ENCODE measurements around the gene INSR.
A peak's percentile ranks its signal among the peaks of the same experiment; 100 is the strongest.
"Not testable (repeated sequence)": the region's sequence is repeated elsewhere in the genome, so short reads cannot be mapped to it uniquely, and the experiment has no call there.

INSR gene

DNA sequence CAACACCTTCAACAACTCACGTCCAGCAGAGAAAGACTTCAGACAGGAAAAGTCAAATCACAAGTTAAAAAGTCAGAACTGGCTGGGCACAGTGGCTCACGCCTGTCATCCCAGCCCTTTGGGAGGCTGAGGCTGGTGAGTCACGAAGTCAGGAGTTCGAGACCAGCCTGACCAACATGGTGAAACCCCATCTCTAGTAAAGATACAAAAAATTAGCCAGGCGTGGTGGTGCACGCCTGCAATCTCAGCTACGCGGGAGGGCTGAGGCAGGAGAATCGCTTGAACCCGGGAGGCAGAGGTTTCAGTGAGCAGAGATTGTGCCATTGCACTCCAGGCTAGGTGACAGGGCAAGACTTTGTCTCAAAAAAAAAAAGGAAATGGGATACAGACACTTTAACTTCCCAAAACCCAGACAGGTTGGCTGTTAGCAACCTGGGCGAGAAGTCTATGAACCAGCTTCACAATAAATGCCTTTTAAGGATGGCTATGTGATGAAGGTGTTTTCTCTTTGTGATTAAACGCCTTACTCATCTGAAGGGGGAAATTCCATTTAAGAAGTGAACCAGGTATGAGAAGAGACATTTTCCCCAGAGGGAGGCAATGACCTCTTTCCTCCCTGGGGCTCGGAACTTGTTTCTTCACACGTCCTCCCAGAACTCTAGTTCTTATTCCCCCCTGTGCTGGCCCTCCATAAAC, 80.4 kb downstream of the INSR start:
- Mint-ChIP-seq H3K9me3 (no peaks in the 10 kb centered on the region), H3K27me3 (peaks cover 2% of the 10 kb centered on the region), H3K4me1 (ENCODE audit: low read depth) (peaks cover 41% of the 10 kb centered on the region), H3K27ac (no peak overlapping the region), H3K36me3 (ENCODE audit: low read depth) (no peaks in the 10 kb centered on the region), H3K4me3 (no peak overlapping the region)
- intact Hi-C loops (cut with micrococcal nuclease), result no loop called here

DNA sequence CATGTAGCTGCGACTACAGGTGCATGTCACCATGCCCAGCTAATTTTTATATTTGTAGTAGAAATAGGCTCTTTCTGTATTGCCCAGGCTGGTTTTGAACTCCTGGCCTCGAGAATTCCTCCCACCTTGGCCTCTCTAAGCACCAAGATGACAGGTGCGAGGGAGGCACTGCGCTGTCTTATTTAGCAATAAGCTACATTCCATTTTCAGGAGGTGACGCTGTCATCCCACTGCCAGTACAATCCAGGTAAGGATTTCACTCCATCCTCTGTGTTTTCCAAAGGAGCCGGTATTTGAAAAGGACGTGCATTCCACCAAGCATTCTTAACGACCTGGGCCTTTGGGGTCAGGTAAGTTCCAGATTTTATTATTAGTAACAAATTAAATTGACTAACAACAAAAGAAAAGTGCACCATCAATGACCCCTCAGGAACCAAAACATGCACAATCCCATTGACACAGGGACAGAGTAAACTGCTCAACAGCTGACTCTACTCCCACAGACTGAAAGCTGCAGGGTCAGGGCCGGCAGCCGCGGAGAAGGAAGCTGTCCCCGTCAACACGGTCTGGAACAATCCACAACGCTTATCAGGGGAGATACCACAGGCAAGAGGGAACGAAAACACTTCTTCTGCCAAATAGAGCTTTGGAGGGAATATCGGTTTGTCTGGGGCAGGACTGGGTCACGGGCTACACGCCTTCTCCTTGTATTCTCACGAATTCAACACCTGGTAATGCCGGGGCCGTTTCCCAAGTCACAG, 82.8 kb downstream of the INSR start:
- peaks cover 52% of the 10 kb centered on the region for H3K4me1 Mint-ChIP-seq (ENCODE audit: low read depth)
- H3K4me3 Mint-ChIP-seq, result no peak overlapping the region
- H3K9me3 Mint-ChIP-seq, result no peaks in the 10 kb centered on the region
- no peak overlapping the region for H3K27ac Mint-ChIP-seq
- intact Hi-C loops (cut with micrococcal nuclease), result no loop called here
- no peaks in the 10 kb centered on the region for H3K27me3 Mint-ChIP-seq
- no peaks in the 10 kb centered on the region for H3K36me3 Mint-ChIP-seq (ENCODE audit: low read depth)

DNA sequence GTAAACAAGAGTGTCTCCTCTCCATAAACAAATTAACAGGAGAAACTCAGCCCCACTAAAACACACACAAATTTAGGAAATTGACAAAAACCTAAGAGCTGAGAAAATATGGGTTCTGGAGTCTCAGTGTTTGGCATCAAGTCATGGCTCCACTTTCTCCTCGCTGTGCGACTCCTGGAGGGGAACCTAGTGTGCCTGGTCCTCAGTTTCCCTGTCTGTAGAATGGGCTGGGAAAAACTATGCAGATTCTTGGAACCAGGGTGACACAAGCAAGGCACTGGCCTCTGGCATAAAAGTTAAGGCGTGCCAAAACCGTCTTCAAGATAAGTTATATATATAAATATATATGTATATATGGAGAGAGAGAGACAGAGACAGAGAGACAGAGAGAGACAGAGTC, 83.9 kb downstream of the INSR start:
- H3K27me3 Mint-ChIP-seq, result no peaks in the 10 kb centered on the region
- H3K4me3 Mint-ChIP-seq, result no peak overlapping the region
- H3K4me1 Mint-ChIP-seq (ENCODE audit: low read depth), result peaks cover 52% of the 10 kb centered on the region
- no peak overlapping the region for H3K27ac Mint-ChIP-seq
- no peaks in the 10 kb centered on the region for H3K9me3 Mint-ChIP-seq
- H3K36me3 Mint-ChIP-seq (ENCODE audit: low read depth), result no peaks in the 10 kb centered on the region
- intact Hi-C loops (cut with micrococcal nuclease), result no loop called here

DNA sequence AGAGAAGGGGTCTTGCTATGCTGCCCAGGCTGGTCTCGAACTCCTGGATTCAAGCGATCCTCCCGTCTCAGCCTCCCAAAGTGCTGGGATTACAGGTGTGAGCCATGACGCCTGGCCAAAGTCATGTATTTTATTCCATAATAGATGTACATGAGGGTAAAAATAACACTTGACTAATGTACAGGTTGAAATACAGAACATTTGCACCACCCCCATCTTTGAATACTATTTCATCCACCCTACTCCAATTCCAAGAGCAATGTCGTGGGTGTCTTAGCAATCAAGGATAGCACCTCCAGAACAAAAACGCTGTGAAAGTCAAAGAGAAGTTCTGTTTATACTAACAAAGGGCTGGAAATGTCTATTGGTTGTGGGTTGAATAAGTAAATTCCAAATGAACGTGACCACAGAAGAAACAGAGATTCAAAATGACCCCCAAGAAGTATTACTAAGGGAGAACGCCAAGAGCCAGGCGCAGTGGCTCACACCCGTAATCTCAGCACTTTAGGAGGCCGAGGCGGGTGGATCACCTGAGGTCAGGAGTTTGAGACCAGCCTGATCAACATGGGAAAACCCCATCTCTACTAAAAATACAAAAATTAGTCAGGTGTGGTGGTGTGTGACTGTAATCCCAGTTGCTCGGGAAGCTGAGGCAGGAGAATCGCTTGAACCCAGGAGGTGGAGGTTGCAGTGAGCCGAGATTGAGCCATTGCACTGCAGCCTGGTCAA, 84.5 kb downstream of the INSR start:
- intact Hi-C loops (cut with micrococcal nuclease); H3K27ac Mint-ChIP-seq: not testable (repeated sequence)

DNA sequence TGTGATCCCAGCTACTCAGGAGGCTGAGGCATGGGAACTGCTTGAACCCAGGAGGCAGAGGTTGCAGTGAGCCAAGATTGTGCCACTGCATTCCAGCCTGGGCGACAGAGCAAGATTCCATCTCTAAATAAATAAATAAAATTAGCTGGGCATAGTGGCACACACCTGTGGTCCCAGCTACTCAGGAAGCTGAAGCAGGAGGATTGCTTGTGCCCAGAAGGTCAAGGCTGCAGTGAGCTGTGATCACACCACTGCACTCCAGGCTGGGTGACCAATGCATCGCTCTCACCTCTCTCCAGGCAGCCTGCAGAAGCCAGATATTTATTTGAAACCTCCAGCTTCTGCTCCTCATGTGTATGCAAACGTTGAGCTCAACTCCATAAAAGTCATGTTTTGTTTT, 85.2 kb downstream of the INSR start:
- not testable (repeated sequence) for H3K4me3 Mint-ChIP-seq, H3K27ac Mint-ChIP-seq

More for the DNA sequence above, 84.5 kb downstream of the INSR start:
- H3K36me3 Mint-ChIP-seq (ENCODE audit: low read depth); H3K27me3 Mint-ChIP-seq; H3K4me3 Mint-ChIP-seq; H3K9me3 Mint-ChIP-seq: not testable (repeated sequence)
- peaks cover 46% of the 10 kb centered on the region for H3K4me1 Mint-ChIP-seq (ENCODE audit: low read depth)

DNA sequence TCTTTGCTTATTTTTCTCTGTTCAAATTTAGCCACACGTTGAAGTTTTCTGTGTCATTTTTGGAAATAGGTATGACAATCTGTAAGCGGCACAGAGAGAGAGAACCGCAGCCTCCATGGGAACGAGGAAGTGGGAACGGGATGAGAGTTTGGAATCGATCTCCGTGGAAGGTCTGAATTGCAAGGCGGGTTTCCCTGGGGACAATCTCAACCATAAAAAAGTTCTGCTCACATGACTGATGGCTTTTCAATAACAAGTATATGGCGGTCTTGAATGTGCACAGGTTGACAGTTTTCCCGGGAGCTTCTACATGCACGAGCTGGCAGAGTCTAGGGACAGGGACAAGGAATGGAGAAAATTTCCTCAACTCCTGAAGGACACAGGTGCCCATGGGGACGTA, 90.9 kb downstream of the INSR start:
- H3K4me1 Mint-ChIP-seq (ENCODE audit: low read depth), result peaks cover 35% of the 10 kb centered on the region
- no peak overlapping the region for H3K27ac Mint-ChIP-seq
- peaks cover 3% of the 10 kb centered on the region for H3K27me3 Mint-ChIP-seq
- intact Hi-C loops (cut with micrococcal nuclease), result no loop called here
- H3K9me3 Mint-ChIP-seq, result no peaks in the 10 kb centered on the region
- H3K36me3 Mint-ChIP-seq (ENCODE audit: low read depth), result peaks cover 1% of the 10 kb centered on the region
- H3K4me3 Mint-ChIP-seq, result no peak overlapping the region

More for the DNA sequence above, 85.2 kb downstream of the INSR start:
- H3K36me3 Mint-ChIP-seq (ENCODE audit: low read depth); intact Hi-C loops (cut with micrococcal nuclease); H3K27me3 Mint-ChIP-seq; H3K9me3 Mint-ChIP-seq: not testable (repeated sequence)
- peaks cover 41% of the 10 kb centered on the region for H3K4me1 Mint-ChIP-seq (ENCODE audit: low read depth)

DNA sequence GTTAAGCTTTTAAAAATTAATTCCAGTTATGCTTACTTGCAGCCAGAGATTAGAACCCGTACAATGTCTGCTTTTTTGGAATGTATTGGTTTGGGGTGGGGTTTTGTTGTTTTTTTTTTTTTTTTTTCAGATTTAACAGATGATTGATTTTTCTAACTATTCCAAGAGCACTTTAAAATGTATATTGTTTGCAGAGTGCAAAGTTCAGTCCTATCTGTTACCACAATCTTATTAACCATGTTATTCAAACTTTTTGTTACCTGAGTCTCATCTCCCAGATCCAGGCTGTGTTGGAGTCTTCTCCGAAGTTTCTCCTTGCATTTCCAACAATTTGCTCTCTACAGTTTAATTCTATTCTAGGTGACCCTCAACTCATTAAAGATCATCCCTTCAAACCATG, 91.3 kb downstream of the INSR start:
- peaks cover 6% of the 10 kb centered on the region for H3K36me3 Mint-ChIP-seq (ENCODE audit: low read depth)
- H3K9me3 Mint-ChIP-seq, result no peaks in the 10 kb centered on the region
- intact Hi-C loops (cut with micrococcal nuclease), result no loop called here
- H3K27me3 Mint-ChIP-seq, result peaks cover 3% of the 10 kb centered on the region
- H3K27ac Mint-ChIP-seq, result no peak overlapping the region
- peaks cover 33% of the 10 kb centered on the region for H3K4me1 Mint-ChIP-seq (ENCODE audit: low read depth)
- no peak overlapping the region for H3K4me3 Mint-ChIP-seq

DNA sequence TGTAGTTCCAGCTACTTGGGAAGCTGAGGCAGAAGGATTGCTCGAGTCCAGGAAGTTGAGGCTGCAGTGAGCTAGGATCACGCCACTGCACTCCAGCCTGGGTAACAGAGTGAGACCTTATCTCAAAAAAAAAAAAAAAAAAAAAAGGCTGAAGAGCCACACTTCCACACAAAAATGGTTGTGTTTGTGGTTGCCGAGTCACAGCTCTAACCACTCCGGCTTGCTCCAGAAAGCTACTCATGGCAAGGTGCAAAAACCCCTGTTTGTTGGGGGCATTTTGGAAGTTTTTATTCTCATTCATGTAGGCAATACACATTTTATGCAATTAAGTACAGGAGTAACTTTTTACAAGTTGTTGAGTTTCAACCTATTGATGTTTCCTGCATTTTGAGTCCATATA, 93.5 kb downstream of the INSR start:
- H3K9me3 Mint-ChIP-seq, result no peaks in the 10 kb centered on the region
- peaks cover 3% of the 10 kb centered on the region for H3K27me3 Mint-ChIP-seq
- H3K36me3 Mint-ChIP-seq (ENCODE audit: low read depth), result peaks cover 11% of the 10 kb centered on the region
- H3K4me3 Mint-ChIP-seq, result no peak overlapping the region
- no peak overlapping the region for H3K27ac Mint-ChIP-seq
- H3K4me1 Mint-ChIP-seq (ENCODE audit: low read depth), result peaks cover 29% of the 10 kb centered on the region
- intact Hi-C loops (cut with micrococcal nuclease), result no loop called here

DNA sequence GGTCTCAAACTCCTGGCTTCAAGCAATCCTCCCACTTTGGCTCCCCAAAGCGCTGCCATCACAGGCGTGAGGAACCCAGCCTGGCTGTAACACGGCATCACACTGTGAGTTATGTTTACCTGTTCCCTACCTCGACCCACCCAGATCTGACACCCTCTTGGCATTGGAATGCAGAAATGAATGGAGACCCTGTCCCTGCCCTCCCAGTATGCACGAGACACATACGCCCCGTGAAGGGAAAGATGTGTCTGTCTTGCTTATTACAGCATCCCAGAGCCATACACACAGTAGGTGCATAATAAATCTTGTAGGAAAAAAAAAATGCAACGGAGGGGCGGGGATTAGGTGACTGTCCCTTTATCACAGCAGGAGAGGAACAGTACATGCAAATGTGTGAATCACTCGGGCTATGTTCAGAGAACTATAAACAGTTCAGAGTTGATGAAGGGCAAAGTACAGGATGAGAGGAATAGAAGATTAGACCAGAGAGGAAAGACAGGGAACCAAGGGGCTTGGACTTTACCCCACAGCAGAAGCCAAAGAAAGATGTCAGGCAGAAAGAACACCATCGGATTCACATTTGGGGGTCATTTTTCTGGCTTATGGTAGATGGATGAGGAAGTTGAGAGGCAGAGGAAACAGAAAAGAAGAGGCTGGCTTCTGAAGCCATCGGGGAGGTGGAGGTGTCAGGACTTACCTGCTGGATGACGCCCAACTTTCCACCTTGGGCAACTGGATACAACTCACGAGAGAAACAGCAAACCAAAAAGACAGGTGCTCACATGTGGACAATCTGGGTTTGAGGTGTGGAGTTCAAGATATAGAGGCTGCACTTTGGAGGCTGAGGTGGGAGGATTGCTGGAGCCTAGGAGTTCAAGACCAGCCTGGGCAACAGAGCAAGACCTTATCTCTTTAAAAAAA, 94.3 kb downstream of the INSR start:
- Mint-ChIP-seq H3K9me3 (no peaks in the 10 kb centered on the region), H3K27me3 (peaks cover 3% of the 10 kb centered on the region), H3K36me3 (ENCODE audit: low read depth) (peaks cover 11% of the 10 kb centered on the region), H3K4me3 (no peak overlapping the region), H3K27ac (no peak overlapping the region), H3K4me1 (ENCODE audit: low read depth) (peaks cover 29% of the 10 kb centered on the region)
- intact Hi-C loops (cut with micrococcal nuclease), result no loop called here

DNA sequence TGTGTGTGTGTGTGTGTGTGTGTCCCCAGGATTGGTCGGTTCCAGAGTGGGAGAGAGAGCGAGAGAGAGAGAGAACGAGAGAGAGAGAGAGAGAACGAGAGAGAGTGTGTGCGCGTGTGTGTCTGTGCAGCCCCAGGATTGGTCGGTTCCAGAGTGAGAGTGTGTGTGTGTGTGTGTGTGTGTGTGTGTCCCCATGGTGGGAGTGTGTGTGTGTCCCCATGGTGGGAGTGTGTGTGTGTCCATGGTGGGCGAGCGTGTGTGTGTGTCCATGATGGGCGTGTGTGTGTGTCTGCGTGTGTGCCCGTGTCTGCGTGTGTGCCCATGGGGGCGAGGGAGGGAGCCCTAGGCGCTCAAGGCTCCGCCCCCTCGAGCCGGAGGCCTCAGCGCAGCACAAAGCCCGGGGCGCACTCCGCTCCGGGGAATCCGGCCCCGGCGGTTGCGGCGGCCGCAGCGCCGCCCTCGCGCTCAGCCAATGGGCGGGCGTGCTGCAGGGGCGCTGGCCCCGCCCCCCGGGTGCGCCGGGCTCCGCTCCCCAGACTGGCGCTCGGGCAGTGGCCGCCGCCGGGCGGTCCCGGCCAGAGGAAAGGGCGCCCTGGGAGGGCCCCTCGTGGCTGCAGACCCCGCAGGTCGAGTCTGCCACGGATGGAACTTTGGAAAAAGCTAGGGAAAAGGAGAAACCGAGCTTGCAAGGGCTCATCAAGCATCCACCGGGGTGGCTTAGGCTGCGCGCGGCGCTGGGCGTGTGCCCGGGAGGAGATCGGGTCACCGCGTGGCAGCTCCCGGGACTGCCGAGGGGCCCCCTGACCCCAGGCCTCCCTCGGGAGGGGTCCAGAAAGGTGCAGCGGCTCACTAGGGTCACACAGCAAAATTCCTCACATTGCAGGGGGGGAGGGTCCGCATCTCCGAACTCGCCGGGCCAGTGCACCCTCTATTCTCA, 96.2 kb downstream of the INSR start:
- Mint-ChIP-seq H3K27ac (peak overlapping the region; percentile 86), H3K9me3 (no peaks in the 10 kb centered on the region), H3K36me3 (ENCODE audit: low read depth) (peaks cover 11% of the 10 kb centered on the region), H3K4me3 (peak overlapping the region; percentile 84), H3K4me1 (ENCODE audit: low read depth) (peaks cover 29% of the 10 kb centered on the region), H3K27me3 (peaks cover 3% of the 10 kb centered on the region)
- intact Hi-C loops (cut with micrococcal nuclease), result loop anchor here (1.0 kb wide), 1 partner anchor 96 kb away; the partner anchor contains the start of gene INSR

DNA sequence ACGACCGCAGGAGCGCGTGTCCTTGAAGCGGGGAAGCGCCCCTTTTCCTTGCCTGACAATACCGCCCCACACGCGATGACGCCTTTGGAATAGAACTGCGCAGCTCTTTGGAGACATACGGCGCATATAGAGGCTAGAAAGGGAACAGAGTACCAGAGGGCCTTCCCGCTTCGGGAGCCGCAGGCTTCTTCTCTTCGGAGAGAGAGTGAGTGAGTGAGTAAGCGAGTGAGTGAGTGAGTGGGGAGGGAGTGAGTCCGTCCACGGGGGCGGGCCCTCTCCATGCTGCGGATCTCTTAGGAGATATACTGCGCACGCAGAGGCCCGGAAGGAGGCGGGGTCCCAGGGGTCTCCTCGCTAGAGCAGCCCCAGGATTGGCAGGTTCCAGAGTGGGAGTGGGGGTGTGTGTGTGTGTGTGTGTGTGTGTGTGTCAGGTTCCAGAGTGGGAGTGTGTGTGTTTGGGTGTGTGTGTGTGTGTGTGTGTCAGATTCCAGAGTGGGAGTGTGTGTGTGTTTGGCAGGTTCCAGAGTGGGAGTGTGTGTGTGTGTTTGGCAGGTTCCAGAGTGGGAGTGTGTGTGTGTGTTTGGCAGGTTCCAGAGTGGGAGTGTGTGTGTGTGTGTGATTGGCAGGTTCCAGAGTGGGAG, 97.0 kb downstream of the INSR start:
- Mint-ChIP-seq H3K27me3 (peaks cover 3% of the 10 kb centered on the region), H3K36me3 (ENCODE audit: low read depth) (peaks cover 11% of the 10 kb centered on the region), H3K9me3 (no peaks in the 10 kb centered on the region), H3K4me3 (peak overlapping the region; percentile 74), H3K4me1 (ENCODE audit: low read depth) (peaks cover 35% of the 10 kb centered on the region), H3K27ac (peak overlapping the region; percentile 86)
- intact Hi-C loops (cut with micrococcal nuclease), result loop anchor here (1.0 kb wide), 1 partner anchor 97 kb away; the partner anchor contains the start of gene INSR

DNA sequence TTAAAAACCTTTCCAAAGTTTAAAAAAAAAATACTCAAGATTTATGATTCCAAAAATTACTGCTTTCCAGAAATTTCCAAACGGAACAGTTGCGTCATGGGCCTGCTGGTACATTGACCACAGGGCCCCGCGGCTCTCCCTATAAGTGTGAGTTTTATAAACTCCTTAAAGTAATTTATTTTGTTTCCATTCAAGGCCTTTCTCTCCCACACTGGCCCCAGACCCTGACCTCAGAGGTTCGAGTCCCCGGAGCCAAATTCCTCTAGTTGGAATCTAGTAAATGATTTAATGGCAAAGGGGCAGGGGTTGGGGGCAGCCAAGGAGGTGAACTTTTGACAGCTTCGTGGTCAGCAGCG, 97.5 kb downstream of the INSR start:
- intact Hi-C loops (cut with micrococcal nuclease), result loop anchor here (1.0 kb wide), 1 partner anchor 98 kb away; the partner anchor contains the start of gene INSR
- peaks cover 40% of the 10 kb centered on the region for H3K4me1 Mint-ChIP-seq (ENCODE audit: low read depth)
- H3K36me3 Mint-ChIP-seq (ENCODE audit: low read depth), result peaks cover 11% of the 10 kb centered on the region
- peaks cover 3% of the 10 kb centered on the region for H3K27me3 Mint-ChIP-seq
- no peaks in the 10 kb centered on the region for H3K9me3 Mint-ChIP-seq
- peak overlapping the region; percentile 86 for H3K27ac Mint-ChIP-seq
- peak overlapping the region; percentile 74 for H3K4me3 Mint-ChIP-seq
